ENCODE results near the gene MTLN. TPM values are rescaled to one million over a fixed set of nuclear protein-coding genes. Genes with fewer than 3 reads are reported as not detected.

Gene MTLN
- total and polyA plus RNA-seq, 2 of the 8 experiments (the other 6 are each of a cell fraction or from before 2014, with no cell fraction given) = 38.6 to 104 TPM

GRCh38 chr2:110215566-110216158 is 3.3 kb upstream of the MTLN start (continued):
- TF ChIP-seq, protein P1, sequence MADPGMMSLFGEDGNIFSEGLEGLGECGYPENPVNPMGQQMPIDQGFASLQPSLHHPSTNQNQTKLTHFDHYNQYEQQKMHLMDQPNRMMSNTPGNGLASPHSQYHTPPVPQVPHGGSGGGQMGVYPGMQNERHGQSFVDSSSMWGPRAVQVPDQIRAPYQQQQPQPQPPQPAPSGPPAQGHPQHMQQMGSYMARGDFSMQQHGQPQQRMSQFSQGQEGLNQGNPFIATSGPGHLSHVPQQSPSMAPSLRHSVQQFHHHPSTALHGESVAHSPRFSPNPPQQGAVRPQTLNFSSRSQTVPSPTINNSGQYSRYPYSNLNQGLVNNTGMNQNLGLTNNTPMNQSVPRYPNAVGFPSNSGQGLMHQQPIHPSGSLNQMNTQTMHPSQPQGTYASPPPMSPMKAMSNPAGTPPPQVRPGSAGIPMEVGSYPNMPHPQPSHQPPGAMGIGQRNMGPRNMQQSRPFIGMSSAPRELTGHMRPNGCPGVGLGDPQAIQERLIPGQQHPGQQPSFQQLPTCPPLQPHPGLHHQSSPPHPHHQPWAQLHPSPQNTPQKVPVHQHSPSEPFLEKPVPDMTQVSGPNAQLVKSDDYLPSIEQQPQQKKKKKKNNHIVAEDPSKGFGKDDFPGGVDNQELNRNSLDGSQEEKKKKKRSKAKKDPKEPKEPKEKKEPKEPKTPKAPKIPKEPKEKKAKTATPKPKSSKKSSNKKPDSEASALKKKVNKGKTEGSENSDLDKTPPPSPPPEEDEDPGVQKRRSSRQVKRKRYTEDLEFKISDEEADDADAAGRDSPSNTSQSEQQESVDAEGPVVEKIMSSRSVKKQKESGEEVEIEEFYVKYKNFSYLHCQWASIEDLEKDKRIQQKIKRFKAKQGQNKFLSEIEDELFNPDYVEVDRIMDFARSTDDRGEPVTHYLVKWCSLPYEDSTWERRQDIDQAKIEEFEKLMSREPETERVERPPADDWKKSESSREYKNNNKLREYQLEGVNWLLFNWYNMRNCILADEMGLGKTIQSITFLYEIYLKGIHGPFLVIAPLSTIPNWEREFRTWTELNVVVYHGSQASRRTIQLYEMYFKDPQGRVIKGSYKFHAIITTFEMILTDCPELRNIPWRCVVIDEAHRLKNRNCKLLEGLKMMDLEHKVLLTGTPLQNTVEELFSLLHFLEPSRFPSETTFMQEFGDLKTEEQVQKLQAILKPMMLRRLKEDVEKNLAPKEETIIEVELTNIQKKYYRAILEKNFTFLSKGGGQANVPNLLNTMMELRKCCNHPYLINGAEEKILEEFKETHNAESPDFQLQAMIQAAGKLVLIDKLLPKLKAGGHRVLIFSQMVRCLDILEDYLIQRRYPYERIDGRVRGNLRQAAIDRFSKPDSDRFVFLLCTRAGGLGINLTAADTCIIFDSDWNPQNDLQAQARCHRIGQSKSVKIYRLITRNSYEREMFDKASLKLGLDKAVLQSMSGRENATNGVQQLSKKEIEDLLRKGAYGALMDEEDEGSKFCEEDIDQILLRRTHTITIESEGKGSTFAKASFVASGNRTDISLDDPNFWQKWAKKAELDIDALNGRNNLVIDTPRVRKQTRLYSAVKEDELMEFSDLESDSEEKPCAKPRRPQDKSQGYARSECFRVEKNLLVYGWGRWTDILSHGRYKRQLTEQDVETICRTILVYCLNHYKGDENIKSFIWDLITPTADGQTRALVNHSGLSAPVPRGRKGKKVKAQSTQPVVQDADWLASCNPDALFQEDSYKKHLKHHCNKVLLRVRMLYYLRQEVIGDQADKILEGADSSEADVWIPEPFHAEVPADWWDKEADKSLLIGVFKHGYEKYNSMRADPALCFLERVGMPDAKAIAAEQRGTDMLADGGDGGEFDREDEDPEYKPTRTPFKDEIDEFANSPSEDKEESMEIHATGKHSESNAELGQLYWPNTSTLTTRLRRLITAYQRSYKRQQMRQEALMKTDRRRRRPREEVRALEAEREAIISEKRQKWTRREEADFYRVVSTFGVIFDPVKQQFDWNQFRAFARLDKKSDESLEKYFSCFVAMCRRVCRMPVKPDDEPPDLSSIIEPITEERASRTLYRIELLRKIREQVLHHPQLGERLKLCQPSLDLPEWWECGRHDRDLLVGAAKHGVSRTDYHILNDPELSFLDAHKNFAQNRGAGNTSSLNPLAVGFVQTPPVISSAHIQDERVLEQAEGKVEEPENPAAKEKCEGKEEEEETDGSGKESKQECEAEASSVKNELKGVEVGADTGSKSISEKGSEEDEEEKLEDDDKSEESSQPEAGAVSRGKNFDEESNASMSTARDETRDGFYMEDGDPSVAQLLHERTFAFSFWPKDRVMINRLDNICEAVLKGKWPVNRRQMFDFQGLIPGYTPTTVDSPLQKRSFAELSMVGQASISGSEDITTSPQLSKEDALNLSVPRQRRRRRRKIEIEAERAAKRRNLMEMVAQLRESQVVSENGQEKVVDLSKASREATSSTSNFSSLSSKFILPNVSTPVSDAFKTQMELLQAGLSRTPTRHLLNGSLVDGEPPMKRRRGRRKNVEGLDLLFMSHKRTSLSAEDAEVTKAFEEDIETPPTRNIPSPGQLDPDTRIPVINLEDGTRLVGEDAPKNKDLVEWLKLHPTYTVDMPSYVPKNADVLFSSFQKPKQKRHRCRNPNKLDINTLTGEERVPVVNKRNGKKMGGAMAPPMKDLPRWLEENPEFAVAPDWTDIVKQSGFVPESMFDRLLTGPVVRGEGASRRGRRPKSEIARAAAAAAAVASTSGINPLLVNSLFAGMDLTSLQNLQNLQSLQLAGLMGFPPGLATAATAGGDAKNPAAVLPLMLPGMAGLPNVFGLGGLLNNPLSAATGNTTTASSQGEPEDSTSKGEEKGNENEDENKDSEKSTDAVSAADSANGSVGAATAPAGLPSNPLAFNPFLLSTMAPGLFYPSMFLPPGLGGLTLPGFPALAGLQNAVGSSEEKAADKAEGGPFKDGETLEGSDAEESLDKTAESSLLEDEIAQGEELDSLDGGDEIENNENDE (IDR thresholded peaks at IDR 0.05; ENCODE audit: insufficient replicate concordance, low read length) = no peak
- no peak for TF ChIP-seq SP1 (IDR thresholded peaks at IDR 0.05; ENCODE audit: low read depth, low read length)
- no peak for TF ChIP-seq SIX5 (IDR thresholded peaks at IDR 0.05; ENCODE audit: low read depth, low read length)
- TF ChIP-seq EP300 (IDR thresholded peaks at IDR 0.05; ENCODE audit: borderline replicate concordance in 1 of 2, low read depth in 2 of 2, low read length in 2 of 2) = no peak
- no peak for TF ChIP-seq USF2 (IDR thresholded peaks at IDR 0.05; ENCODE audit: low read length)
- TF ChIP-seq CBX8 (IDR thresholded peaks at IDR 0.05; ENCODE audit: borderline replicate concordance, low read depth, low read length) = no peak
- TF ChIP-seq MAFK (IDR thresholded peaks at IDR 0.05; ENCODE audit: low read depth, low read length) = no peak

All from H1 (cell line).